GM19099 (cell line): Measurements from ENCODE around the gene INKA1.

ENCODE experiments used
- POLR2A ChIP-seq: IDR thresholded peaks from 3 replicates; pipeline ENCODE4 v1.6.1; 2011; ENCODE audit warnings: low read depth; ENCODE audit not compliant: insufficient read length; ENCODE audit errors: extremely low read depth

INKA1 gene

DNA sequence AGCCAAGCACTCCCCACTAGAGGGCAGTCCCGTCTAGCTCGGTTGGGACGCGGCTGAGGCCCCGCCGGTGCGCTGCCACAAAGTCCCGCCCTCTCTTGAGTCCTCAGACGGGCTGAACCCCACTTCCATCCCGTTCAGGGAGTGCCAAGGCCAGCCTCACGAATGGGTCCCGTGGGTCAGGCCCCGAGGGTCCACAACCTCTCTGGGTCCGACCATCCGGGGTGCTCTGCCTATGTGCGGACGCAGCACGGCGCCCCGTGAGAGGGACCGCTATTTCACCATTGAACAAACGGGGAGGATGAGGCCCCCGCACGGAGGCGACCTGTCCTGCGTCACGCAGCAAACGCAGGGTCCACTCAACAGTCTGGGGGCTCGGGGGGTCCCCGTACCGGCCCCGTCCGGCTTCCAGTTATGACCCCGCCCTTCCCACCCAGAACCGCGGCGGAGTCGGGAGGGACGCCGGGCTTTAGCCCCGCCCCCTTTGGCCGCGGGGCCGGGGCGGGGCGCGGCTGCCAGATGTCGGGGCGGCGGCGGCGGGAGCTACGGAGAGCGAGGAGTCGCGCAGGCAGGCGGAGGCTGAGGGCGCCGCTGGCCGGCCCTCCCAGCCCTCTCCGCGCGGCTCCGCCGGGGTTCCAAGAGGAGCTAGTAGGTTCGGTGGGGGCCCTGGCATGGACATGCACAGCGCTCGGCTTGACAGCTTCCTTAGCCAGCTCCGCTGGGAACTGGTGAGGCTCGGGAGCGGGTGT lies at the start of gene INKA1:
Gene INKA1, plus strand, starts transcription at position 543 of the 746 bp plus-strand sequence. Its CDS starts 132 bp downstream, at position 675.
- TF ChIP-seq POLR2A: peak; percentile 27

DNA sequence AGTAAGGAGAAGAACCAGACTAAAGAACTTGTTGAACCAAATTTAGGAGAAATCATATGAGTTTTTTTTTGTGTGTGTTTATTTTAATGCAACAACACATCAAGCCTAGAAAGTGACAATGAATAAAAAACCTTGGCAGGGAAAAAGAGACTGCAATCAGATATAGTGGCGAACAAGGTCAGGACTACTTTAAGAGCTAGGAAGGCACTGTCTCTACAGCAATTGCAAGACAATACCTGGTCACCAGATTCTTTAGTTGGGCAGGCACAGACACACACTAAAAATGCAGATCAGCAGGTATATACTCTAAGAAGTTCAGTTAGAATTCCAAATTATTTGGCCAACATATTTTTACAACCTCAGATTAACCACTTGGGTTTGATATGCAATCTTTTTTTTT lies 48.5 kb upstream of the INKA1 start:
- no peak for TF ChIP-seq POLR2A

DNA sequence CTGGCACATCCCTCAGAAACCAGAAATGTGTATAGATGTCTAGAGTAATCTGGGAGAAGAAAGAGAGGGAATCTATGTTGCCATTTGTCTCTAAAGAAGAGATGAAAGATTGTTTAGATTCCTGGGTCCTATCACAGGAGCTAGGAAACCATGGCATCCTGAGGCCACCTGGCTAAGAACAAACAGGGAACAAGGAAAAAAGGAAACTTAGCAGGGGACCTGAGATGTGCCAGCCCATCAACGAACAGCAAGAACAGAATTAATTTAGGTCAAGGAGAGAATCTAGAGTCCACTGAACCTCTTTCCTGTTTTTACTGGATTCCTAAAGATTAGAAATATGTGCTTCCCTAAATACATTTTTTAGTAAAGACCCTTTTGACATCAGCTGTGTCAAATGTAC lies 47.0 kb upstream of the INKA1 start:
- TF ChIP-seq POLR2A: no peak

DNA sequence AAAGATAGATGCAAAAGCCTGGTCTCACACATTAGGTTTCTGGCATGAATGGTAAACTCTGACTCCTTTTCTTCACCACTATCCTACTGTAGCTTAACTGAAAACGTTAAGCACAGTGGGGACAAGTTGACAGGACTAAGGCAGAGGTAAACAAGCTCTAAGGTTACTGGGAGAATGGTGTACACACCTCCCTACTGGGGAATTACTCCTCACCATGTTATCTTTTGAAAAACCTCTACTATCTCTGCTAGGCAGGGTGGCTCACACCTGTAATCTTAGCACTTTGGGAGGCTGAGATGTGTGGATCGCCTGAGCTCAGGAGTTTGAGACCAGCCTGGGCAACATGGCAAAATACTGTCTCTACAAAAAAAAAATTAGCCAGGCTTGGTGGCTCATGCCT lies 45.9 kb upstream of the INKA1 start:
- TF ChIP-seq POLR2A: no peak

DNA sequence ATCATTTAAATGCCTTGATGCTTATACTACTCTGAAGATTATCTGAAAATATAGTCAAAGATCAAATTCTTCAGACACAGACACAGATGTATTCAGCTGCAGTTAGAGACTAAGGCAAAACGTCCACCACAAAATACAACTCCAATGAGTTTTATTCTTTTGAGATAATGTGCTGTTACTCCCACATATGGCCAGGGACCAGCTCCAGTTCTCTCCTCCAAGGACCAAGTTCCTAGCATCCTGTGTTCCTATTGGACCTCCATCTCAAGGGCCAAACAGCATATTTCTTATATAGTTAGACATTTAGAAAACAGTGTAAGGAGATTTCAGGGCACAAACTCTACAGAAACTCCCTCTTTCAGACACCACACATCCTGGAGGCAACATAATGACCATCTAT lies 43.8 kb upstream of the INKA1 start:
- no peak for TF ChIP-seq POLR2A

DNA sequence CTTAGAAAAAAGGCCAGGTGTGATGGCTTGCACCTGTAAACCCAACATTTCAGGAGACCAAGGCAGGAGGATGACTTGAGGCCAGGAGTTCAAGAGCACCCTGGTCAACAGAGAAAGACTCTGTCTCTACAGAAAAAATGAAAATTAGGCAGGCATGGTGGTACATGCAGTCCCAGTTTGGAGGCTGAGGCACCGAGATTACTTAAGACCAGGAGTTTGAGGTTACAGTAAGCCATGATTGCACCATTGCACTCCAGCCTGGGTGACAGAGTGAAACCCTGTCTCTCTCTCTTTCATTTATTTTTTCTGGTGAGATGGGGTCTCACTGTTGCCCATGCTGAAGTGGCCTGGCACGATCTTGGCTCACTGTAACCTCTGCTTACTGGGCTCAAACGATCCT lies 41.4 kb upstream of the INKA1 start:
- no peak for TF ChIP-seq POLR2A

DNA sequence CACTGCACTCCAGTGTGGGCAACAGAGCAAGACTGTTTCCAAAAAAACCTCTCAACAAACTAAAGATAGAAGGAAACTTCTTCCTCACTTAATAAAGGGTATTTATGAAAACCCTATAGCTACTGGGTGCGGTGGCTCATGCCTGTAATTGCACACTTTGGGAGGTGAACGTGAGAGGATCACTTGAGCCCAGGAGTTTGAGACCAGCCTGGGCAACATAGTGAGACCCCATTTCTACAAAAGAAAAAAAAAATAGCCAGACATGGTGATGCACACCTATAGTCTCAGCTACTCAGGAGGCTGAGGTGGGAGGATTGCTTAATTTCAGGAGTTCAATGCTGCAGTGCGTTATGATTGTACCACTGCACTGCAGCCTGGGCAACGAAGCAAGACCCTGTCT lies 39.1 kb upstream of the INKA1 start:
- TF ChIP-seq POLR2A: no peak

DNA sequence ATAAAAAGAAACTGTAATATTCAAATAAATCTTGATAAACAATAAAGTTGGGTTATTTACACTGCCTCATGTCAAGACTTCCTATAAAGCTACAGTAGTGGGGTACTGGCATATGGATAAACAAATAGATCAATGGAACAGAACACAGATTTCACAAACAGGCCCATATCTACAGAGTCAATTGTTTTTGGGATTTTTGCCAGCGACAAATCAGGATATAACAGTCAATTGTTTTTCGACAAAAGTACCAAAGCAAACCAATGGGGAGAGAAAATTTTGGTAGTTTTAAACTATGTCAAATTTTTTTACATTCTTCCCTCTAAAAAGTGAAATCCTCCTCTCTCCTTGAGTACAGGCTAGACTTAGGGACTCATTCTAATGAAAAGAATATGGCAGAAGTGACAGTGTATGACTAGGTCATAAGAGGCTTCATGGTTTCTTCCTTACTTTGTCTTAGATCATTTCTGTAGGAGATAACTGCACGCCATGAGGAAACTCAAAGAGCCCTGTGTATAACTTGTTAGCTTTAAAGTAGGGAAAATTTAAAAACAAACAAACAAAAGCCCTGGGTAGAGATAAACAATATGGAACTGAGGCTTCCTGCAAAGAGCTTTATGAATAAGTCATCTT lies 33.7 kb upstream of the INKA1 start:
- TF ChIP-seq POLR2A: no peak

DNA sequence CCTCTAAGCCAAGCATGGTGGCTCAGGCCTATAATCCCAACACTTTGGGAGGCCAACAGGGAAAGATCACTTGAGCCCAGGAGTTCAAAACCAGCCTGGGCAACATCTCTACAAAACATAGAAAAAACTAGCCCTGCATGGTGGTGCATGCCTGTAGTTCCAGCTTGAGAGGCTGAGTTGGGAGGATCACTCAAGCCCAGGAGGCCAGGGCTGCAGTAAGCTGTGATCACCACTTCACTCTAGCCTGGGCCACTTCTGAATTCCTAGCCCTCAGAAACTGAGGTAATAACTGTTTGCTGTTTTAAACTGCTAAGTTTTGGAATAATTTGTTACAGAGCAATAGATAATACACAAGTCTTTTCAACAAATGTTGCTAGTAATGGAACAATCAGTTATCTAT lies 33.1 kb upstream of the INKA1 start:
- no peak for TF ChIP-seq POLR2A

DNA sequence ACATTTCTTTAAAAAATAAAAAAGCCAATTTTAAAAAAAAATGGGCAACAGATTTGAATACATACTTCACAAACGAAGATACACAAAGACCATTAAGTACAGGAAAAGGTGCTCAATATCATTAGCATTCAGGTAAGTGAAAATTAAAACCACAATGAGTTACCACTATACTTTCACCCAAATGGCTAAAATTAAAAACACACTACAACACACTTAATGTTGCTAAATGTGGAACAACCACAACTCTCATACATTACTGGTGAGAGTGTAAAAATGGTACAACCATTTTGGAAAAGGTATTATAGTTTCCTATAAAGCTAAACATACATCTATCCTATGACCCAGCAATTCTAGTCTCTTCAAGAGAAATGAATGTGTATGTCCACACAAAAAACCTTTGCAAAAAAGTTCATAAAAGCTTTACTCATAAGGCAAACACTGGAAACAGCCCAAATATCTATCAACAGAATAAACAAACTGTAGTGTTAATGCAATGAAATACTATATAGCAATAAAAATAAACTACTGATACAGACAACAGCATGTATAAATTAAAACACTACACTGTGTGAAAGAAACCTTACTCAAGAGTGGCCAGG lies 31.6 kb upstream of the INKA1 start:
- no peak for TF ChIP-seq POLR2A

DNA sequence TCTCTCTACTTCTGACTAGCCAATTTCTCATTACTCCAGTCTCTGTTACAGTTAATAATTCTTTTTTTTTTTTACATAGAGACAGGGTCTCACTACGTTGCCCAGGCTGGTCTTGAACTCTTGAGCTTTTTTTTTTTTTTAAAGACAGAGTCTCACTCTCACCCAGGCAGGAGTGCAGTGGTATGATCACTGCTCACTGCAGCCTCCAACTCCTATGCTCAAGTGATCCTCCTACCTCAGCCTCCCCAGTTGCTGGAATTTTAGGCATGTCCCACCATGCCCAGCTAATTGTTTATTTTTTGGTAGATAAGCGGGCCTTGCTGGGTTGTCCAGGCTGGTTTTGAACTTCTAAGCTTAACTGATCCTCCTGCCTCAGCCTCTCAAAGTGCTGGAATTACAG lies 30.4 kb upstream of the INKA1 start:
- TF ChIP-seq POLR2A: no peak

DNA sequence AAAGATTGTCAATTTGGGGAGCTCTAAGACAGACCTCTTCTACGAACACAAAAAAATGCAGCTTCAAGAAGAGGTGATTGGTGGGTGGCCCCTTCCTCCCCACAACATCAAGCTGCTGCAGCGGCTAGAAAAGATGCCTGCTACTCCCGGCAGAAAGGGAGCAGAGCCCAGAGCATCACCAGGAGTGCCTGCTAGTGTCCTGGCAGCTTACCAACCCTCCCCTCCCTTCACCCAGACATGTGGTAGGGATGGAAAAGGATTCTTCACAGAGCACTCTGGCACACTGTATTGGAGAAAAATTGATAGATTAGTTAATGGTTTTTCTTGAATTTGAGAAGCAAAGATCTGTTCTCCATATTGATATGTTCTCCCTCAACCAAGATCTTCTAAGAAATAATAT lies 27.5 kb upstream of the INKA1 start:
- no peak for TF ChIP-seq POLR2A

DNA sequence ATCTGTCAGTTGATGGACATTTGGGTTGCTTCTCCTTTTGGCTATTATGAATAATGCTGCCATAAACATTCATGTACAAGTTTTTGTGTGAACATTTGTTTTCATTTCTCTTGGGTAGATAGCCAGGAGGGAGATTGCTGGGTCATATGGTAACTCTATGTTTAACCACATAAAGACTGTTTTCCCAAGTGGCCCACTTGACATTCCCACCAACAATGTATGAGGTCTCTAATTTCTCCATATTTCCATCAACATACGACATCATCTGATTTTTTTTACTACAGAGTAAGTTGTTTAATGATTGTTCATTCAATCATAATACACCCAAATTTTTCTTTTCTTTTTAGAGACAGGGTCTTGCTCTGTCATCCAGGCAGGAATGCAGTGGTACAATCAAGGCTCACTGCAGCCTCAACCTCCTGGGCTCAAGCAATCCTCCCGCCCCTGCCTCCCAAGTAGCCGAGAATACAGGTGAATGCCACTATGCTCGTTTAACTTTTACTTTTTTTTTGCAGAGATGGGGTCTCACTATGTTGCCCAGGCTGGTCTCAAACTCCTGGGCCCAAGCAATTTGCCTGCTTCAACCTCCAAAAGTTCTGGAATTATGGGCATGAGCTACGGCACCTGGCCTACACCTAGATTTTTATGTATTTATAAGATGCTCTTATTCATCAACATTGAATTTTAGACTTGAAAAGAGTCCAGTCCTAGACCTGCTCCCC lies 23.5 kb upstream of the INKA1 start:
- TF ChIP-seq POLR2A: no peak

DNA sequence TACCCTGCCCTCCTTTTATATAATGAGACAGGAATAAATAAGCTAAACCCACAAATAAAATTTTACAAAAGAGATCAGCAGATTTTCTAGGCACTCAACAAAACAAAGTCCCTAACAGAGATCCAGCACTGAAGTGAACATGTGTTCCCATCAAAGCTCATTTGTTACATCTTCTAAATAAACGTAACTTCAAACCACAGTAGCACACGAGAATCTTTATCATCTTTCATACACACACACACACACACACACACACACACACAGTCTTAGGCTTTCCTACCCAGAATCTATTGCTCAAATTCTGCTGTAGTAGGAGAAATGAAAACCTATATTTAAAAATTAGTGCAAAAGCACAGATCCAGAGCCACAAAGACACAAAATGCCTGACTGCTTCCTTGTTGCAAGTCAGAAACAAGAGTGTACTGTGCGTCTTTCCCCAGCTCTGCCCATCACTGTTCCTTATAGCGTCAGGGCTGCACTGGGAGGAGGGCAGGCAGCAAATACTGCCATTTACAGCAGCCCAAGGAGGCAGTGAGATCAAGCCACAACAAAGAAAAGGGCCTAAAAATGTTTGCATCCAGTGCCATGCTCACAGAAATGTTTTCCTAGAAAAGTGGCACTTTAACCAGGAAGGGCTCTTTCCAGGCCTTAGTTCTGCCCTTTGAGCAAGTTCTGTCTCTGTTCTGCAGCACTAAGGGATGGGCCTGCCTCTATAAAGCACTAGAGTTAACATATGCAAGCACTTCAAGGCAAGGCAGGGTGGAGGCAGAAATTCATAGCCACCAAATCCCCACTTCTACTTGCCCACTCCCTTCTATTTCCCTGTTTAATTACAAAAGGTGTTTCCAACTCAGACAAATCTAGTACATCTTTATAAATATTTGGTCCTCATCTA lies 22.7 kb upstream of the INKA1 start:
- no peak for TF ChIP-seq POLR2A
